Sigmoid colon (tissue), 4 donors: ENCODE results near the gene CES5A.
"Not testable (repeated sequence)": the region's sequence is repeated elsewhere in the genome, so short reads cannot be mapped to it uniquely, and the experiment has no call there.

ENCODE experiments used
- EP300 ChIP-seq, 4 donors: sonication (generic); formaldehyde crosslinking; IDR thresholded peaks; one replicate each; pipeline ENCODE4 v1.6.1; 2017; ENCODE audit warnings: antibody characterized with exemption in 4 of 4
- POLR2A ChIP-seq, 2 donors: fragments of 450-650 bp; IDR thresholded peaks; one replicate each; pipeline ENCODE4 v1.6.1; 2016; ENCODE audit warnings: antibody characterized with exemption in 2 of 2, mild to moderate bottlenecking in 2 of 2, moderate library complexity in 2 of 2
- POLR2AphosphoS5 ChIP-seq, 4 donors: sonication (generic); formaldehyde crosslinking; IDR thresholded peaks; one replicate each; pipeline ENCODE4 v1.6.1; 2017; ENCODE audit warnings: antibody characterized with exemption in 4 of 4
- TF ChIP-seq, protein P1 (sequence below), 4 experiments: fragments of 450-650 bp in 3 of 4; fragments of 200-600 bp in 1 of 4; IDR thresholded peaks; one replicate each; pipeline ENCODE4 v1.5.1; 2016 to 2019; ENCODE audit warnings: antibody characterized with exemption in 4 of 4, mild to moderate bottlenecking in 3 of 4, moderate library complexity in 2 of 4

DNA sequence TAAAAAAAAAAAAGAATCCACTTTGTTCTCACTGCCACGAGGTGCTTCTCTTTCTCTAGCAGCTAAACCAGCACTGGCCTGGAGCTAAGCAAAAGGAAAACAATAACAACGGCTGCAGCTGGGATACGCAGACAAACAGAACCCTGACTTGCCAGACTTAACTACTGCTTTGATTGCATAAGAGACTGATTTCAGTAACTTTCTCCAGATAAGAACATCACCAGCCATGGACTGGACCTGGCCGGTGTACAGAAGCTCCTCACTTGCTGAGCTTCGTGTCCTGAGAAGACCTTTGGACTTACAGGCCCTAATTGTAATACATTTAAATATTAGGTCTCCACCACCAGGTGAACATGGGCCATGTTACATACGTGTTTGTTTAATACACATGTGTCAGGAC lies 70.1 kb downstream of the CES5A start:
- TF ChIP-seq, protein P1, sequence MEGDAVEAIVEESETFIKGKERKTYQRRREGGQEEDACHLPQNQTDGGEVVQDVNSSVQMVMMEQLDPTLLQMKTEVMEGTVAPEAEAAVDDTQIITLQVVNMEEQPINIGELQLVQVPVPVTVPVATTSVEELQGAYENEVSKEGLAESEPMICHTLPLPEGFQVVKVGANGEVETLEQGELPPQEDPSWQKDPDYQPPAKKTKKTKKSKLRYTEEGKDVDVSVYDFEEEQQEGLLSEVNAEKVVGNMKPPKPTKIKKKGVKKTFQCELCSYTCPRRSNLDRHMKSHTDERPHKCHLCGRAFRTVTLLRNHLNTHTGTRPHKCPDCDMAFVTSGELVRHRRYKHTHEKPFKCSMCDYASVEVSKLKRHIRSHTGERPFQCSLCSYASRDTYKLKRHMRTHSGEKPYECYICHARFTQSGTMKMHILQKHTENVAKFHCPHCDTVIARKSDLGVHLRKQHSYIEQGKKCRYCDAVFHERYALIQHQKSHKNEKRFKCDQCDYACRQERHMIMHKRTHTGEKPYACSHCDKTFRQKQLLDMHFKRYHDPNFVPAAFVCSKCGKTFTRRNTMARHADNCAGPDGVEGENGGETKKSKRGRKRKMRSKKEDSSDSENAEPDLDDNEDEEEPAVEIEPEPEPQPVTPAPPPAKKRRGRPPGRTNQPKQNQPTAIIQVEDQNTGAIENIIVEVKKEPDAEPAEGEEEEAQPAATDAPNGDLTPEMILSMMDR (IDR thresholded peaks at IDR 0.05) = not testable (repeated sequence)
- not testable (repeated sequence) for TF ChIP-seq EP300, POLR2AphosphoS5, POLR2A (IDR thresholded peaks at IDR 0.05)
